ENCODE measurements around the gene CHDH.

Gene CHDH

GRCh38 chr3:53830944-53831343, 15.3 kb downstream of the CHDH start:
- H3K4me3 ChIP-seq (ENCODE audit: low read length): no peak overlapping the region
- DNase-seq (ENCODE audit: low read depth, low spot score): no peak

GRCh38 chr3:53829605-53830004, 16.6 kb downstream of the CHDH start:
- no peak for DNase-seq (ENCODE audit: low read depth, low spot score)
- H3K4me3 ChIP-seq (ENCODE audit: low read length): no peak overlapping the region

- no peak overlapping the region for H3K4me3 ChIP-seq (ENCODE audit: low read length)
- DNase-seq (ENCODE audit: low read depth, low spot score): no peak
Measured at GRCh38 chr3:53828581-53828980, 17.6 kb downstream of the CHDH start.

- no peak for DNase-seq (ENCODE audit: low read depth, low spot score)
- H3K4me3 ChIP-seq (ENCODE audit: low read length): no peak overlapping the region
Measured at GRCh38 chr3:53826048-53826447, 20.2 kb downstream of the CHDH start.

- DNase-seq (ENCODE audit: low read depth, low spot score): no peak
- H3K4me3 ChIP-seq (ENCODE audit: low read length): no peak overlapping the region
Measured at GRCh38 chr3:53824795-53825194, 21.4 kb downstream of the CHDH start.

GRCh38 chr3:53823956-53824657, 22.1 kb downstream of the CHDH start:
- no peak overlapping the region for H3K4me3 ChIP-seq (ENCODE audit: low read length)
- no peak for DNase-seq (ENCODE audit: low read depth, low spot score)

- DNase-seq (ENCODE audit: low read depth, low spot score): no peak
- H3K4me3 ChIP-seq (ENCODE audit: low read length): no peak overlapping the region
Measured at GRCh38 chr3:53823026-53823955, 22.9 kb downstream of the CHDH start.

GRCh38 chr3:53822331-53822741, 23.9 kb downstream of the CHDH start:
- H3K4me3 ChIP-seq (ENCODE audit: low read length): no peak overlapping the region
- DNase-seq (ENCODE audit: low read depth, low spot score): no peak

GRCh38 chr3:53821631-53822121, 24.5 kb downstream of the CHDH start:
- DNase-seq (ENCODE audit: low read depth, low spot score): peak; percentile 28
- H3K4me3 ChIP-seq (ENCODE audit: low read length): no peak overlapping the region

- DNase-seq (ENCODE audit: low read depth, low spot score): no peak
- no peak overlapping the region for H3K4me3 ChIP-seq (ENCODE audit: low read length)
Measured at GRCh38 chr3:53820756-53821580, 25.3 kb downstream of the CHDH start.

GRCh38 chr3:53820084-53820483, 26.1 kb downstream of the CHDH start:
- no peak overlapping the region for H3K4me3 ChIP-seq (ENCODE audit: low read length)
- no peak for DNase-seq (ENCODE audit: low read depth, low spot score)

GRCh38 chr3:53819163-53819868, 26.9 kb downstream of the CHDH start:
- H3K4me3 ChIP-seq (ENCODE audit: low read length): no peak overlapping the region
- no peak for DNase-seq (ENCODE audit: low read depth, low spot score)

GRCh38 chr3:53818221-53819162, 27.7 kb downstream of the CHDH start:
- DNase-seq (ENCODE audit: low read depth, low spot score): no peak
- peak overlapping the region; percentile 18; the same call in 1 of the 2 replicates for H3K4me3 ChIP-seq (ENCODE audit: low read length)

GRCh38 chr3:53817809-53818208, 28.4 kb downstream of the CHDH start:
- peak; percentile 66 for DNase-seq (ENCODE audit: low read depth, low spot score)
- H3K4me3 ChIP-seq (ENCODE audit: low read length): peak overlapping the region; percentile 18; the same call in 1 of the 2 replicates

GRCh38 chr3:53817211-53817610, 29.0 kb downstream of the CHDH start:
- DNase-seq (ENCODE audit: low read depth, low spot score): no peak
- H3K4me3 ChIP-seq (ENCODE audit: low read length): no peak overlapping the region

- no peak overlapping the region for H3K4me3 ChIP-seq (ENCODE audit: low read length)
- no peak for DNase-seq (ENCODE audit: low read depth, low spot score)
Measured at GRCh38 chr3:53816425-53816824, 29.8 kb downstream of the CHDH start.

GRCh38 chr3:53815651-53816050, 30.6 kb downstream of the CHDH start:
- no peak overlapping the region for H3K4me3 ChIP-seq (ENCODE audit: low read length)
- DNase-seq (ENCODE audit: low read depth, low spot score): no peak

- no peak overlapping the region for H3K4me3 ChIP-seq (ENCODE audit: low read length)
- no peak for DNase-seq (ENCODE audit: low read depth, low spot score)
Measured at GRCh38 chr3:53815067-53815466, 31.2 kb downstream of the CHDH start.
